Calu3 (cell line): ENCODE data around the gene PXK. TPM values are rescaled to one million over a fixed set of nuclear protein-coding genes. Genes with fewer than 3 reads are reported as not detected.

Experiments
- BruUV-seq: library from RNA; stranded (reverse); fragments of 400-500 nt; replicated peaks from 2 replicates; lab custom pipeline; 2021; lab: Mats Ljungman, UMichigan
- CTCF ChIA-PET: fragments of 300-600 bp; sonication (Branson Sonifier 250); formaldehyde crosslinking; loops from one replicate; lab custom pipeline; 2022; ENCODE audit warnings: antibody characterized with exemption; lab: Charles Lee
- DNase-seq: peaks from one replicate; pipeline ENCODE4 v3.0.0; 2022
- H3K27ac Mint-ChIP-seq: one replicate; pipeline ENCODE4 v1.8.0; 2022; ENCODE audit warnings: mixed read lengths; ENCODE audit not compliant: unreplicated experiment
- H3K27me3 Mint-ChIP-seq: one replicate; pipeline ENCODE4 v1.8.0; 2022; ENCODE audit warnings: mixed read lengths; ENCODE audit not compliant: unreplicated experiment
- H3K36me3 Mint-ChIP-seq: one replicate; pipeline ENCODE4 v1.8.0; 2022; ENCODE audit warnings: mild to moderate bottlenecking, moderate library complexity, mixed read lengths; ENCODE audit not compliant: insufficient read depth, unreplicated experiment
- H3K4me1 Mint-ChIP-seq: one replicate; pipeline ENCODE4 v1.8.0; 2022; ENCODE audit warnings: mild to moderate bottlenecking, low read depth, mixed read lengths; ENCODE audit not compliant: unreplicated experiment
- H3K4me3 Mint-ChIP-seq: one replicate; pipeline ENCODE4 v1.8.0; 2022; ENCODE audit warnings: mild to moderate bottlenecking, low read depth, moderate library complexity, mixed read lengths; ENCODE audit not compliant: unreplicated experiment
- H3K9me3 Mint-ChIP-seq: one replicate; pipeline ENCODE4 v1.8.0; 2022; ENCODE audit warnings: low read depth, mixed read lengths; ENCODE audit not compliant: unreplicated experiment
- intact Hi-C: fragments of 100-400 bp; cut with micrococcal nuclease; formaldehyde crosslinking; loops from one replicate; pipeline ENCODE4 v1.10.0; 2022; ENCODE audit not compliant: unreplicated experiment
- total RNA-seq: library from RNA; stranded (reverse); gene quantifications from 2 replicates; pipeline ENCODE4 v1.2.3, GENCODE V29; 2022
- TF ChIP-seq, protein P1 (sequence below): fragments of 200-600 bp; IDR thresholded peaks from one replicate; pipeline ENCODE4 v1.8.0; 2022; ENCODE audit warnings: antibody characterized with exemption; ENCODE audit not compliant: unreplicated experiment

The PXK gene
- total RNA-seq, 1 experiment from 2014 or later: 8.6 TPM

DNA sequence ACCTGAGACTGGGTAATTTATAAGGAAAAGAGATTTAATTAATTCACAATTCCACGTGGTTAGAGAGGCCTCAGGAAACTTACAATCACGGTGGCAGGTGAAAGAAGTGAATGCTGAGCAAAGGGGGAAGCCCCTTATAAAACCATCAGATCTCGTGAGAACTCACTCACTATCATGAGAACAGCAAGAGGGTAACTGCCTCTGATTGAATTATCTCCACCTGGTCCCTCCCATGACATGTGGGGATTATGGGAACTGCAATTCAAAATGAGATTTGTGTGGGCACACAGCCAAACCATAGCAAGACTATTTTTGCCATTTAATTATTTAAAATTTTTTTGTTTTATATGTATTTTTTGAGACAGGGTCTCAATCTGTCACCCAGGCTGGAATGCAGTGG, 132.2 kb downstream of the PXK start:
- Mint-ChIP-seq H3K27ac (no peak overlapping the region), H3K4me3 (no peak overlapping the region), H3K4me1 (peaks cover 15% of the 10 kb centered on the region), H3K27me3 (no peaks in the 10 kb centered on the region), H3K9me3 (no peaks in the 10 kb centered on the region), H3K36me3 (peaks cover 6% of the 10 kb centered on the region)
- TF ChIP-seq, protein P1, sequence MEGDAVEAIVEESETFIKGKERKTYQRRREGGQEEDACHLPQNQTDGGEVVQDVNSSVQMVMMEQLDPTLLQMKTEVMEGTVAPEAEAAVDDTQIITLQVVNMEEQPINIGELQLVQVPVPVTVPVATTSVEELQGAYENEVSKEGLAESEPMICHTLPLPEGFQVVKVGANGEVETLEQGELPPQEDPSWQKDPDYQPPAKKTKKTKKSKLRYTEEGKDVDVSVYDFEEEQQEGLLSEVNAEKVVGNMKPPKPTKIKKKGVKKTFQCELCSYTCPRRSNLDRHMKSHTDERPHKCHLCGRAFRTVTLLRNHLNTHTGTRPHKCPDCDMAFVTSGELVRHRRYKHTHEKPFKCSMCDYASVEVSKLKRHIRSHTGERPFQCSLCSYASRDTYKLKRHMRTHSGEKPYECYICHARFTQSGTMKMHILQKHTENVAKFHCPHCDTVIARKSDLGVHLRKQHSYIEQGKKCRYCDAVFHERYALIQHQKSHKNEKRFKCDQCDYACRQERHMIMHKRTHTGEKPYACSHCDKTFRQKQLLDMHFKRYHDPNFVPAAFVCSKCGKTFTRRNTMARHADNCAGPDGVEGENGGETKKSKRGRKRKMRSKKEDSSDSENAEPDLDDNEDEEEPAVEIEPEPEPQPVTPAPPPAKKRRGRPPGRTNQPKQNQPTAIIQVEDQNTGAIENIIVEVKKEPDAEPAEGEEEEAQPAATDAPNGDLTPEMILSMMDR: no peak
- no TSS peak for BruUV-seq
- CTCF ChIA-PET: no interaction called here
- no peak for DNase-seq
- intact Hi-C loops: no loop called here

GRCh38 chr3:58466899-58467563, 134.3 kb downstream of the PXK start:
- intact Hi-C loops: no loop called here
- Mint-ChIP-seq H3K36me3 (peaks cover 6% of the 10 kb centered on the region), H3K4me1 (peaks cover 33% of the 10 kb centered on the region), H3K27ac (no peak overlapping the region), H3K27me3 (no peaks in the 10 kb centered on the region), H3K4me3 (no peak overlapping the region), H3K9me3 (no peaks in the 10 kb centered on the region)
- BruUV-seq: no TSS peak
- DNase-seq: no peak
- TF ChIP-seq, protein P1: no peak
- CTCF ChIA-PET: interaction anchor here (0.5 kb wide), 1 partner anchor 1308 kb away, joined by 3 read pairs; no protein-coding TSS in a partner anchor

GRCh38 chr3:58469096-58469495, 136.4 kb downstream of the PXK start:
- Mint-ChIP-seq H3K27ac (no peak overlapping the region), H3K9me3 (no peaks in the 10 kb centered on the region), H3K4me1 (peaks cover 32% of the 10 kb centered on the region), H3K36me3 (no peaks in the 10 kb centered on the region), H3K4me3 (no peak overlapping the region), H3K27me3 (no peaks in the 10 kb centered on the region)
- TF ChIP-seq, protein P1: no peak
- CTCF ChIA-PET: interaction anchor here (0.7 kb wide), 1 partner anchor 282 kb away, joined by 5 read pairs; no protein-coding TSS in a partner anchor
- intact Hi-C loops: no loop called here
- no TSS peak for BruUV-seq
- DNase-seq: no peak

DNA sequence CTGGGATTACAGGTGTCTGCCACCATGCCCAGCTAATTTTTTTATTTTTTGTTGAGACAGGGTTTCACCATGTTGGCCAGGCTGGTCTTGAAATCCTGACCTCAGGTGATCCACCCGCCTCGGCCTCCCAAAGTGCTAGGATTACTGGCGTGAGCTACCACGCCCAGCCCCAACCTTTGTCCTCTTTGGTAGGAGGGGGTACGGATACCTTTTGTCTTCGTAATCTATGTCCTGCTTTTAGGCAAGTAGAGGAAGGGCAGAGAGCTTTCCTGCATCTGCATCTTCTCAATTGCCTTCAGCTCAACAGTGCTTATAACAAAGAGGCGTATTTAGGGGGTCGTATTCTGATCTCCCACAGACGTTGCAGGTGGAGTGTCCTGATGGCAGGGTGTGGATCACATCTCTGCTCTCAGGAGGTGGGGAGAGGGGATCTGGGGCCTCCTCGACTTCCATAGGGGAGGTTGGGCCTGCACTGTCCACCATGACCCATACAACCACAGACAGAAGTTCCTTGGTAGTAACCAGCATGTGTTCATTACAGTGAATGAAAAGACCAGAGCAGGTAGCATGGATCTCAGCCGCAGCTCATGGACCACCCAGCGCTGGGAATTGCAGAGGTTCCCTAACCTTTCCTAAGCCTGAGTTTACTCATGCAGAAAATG, 137.8 kb downstream of the PXK start:
- TF ChIP-seq, protein P1: no peak
- no TSS peak for BruUV-seq
- CTCF ChIA-PET: interaction anchor here (0.6 to 2.3 kb wide), 4 partner anchors 9 to 460 kb away, joined by 3 to 7 read pairs (median 3); partner anchors contain the start of gene KCTD6
- intact Hi-C loops: loop anchor here (2.0 kb wide), 1 partner anchor 20 kb away; no protein-coding TSS in a partner anchor
- Mint-ChIP-seq H3K27ac (peak overlapping the region; percentile 50), H3K4me1 (peaks cover 46% of the 10 kb centered on the region), H3K9me3 (no peaks in the 10 kb centered on the region), H3K27me3 (no peaks in the 10 kb centered on the region), H3K36me3 (no peaks in the 10 kb centered on the region), H3K4me3 (peak overlapping the region; percentile 14)
- no peak for DNase-seq
